ENCODE data around the gene ATXN3. TPM values are rescaled to one million over a fixed set of nuclear protein-coding genes. Genes with fewer than 3 reads are reported as not detected.

Gene ATXN3
- total RNA-seq, 2 donors from 2014 or later = 20.6 to 21.8 TPM

DNA sequence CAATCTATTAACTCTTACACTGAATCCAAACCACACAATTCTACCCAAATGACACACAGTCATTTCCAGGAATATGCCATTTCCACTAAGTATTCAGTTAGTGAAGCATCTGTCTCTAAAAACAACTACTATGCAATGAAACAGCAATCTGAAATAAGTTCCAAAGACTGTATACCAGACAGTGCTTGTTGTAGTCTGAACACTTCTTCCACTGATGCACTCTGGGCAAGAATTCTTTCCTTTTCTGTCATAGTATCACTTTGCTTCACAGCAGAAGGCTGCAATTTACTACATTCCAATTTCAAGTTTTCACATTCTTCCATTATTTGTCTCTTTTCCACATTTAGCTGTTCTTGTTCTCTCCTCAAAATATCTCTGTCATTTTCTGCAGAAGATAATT, 92.3 kb downstream of the ATXN3 start:
- Histone ChIP-seq H3K4me3 (no peak overlapping the region), H3K36me3 (no peaks in the 10 kb centered on the region), H3K27me3 (no peaks in the 10 kb centered on the region), H3K9ac (ENCODE audit: low read depth in 2 of 2, low read length in 2 of 2) (no peak overlapping the region), H3K4me1 (no peaks in the 10 kb centered on the region), H3K9me3 (no peaks in the 10 kb centered on the region), H3K27ac (no peak overlapping the region)
- intact Hi-C loops (cut with DNase I) = no loop called here
- no peak for DNase-seq
- TF ChIP-seq, protein P1, sequence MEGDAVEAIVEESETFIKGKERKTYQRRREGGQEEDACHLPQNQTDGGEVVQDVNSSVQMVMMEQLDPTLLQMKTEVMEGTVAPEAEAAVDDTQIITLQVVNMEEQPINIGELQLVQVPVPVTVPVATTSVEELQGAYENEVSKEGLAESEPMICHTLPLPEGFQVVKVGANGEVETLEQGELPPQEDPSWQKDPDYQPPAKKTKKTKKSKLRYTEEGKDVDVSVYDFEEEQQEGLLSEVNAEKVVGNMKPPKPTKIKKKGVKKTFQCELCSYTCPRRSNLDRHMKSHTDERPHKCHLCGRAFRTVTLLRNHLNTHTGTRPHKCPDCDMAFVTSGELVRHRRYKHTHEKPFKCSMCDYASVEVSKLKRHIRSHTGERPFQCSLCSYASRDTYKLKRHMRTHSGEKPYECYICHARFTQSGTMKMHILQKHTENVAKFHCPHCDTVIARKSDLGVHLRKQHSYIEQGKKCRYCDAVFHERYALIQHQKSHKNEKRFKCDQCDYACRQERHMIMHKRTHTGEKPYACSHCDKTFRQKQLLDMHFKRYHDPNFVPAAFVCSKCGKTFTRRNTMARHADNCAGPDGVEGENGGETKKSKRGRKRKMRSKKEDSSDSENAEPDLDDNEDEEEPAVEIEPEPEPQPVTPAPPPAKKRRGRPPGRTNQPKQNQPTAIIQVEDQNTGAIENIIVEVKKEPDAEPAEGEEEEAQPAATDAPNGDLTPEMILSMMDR (IDR thresholded peaks at IDR 0.05) = no peak

DNA sequence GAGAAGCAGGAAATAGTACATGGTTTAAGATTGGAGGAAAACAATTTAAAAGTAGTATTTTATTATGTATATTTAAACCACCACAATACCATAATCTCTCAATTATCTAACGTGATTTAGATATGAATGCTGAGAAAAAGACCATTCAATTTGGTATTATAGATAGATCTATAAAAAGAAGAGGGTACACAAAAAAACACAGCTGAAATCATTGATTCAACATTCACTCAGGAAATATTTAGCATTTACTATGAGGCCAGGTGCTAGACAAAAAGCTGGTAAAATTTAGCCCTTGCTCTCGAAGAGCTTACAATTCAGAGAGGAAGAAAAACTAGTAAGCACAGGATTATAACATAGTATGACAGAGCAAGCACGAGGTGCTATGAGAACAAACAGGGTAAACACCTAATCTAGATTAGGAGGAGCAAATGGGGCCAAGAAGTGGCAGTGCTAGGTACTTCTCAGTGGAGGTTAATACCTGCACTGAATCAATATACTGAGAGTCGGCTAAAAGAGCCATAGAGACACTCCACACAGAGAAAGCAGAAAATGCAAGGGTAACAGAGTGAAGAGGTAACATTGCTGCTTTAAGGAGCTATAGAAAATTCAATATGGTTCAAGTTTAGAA, 94.1 kb downstream of the ATXN3 start:
- H3K27ac ChIP-seq = no peak overlapping the region
- no peak overlapping the region for H3K4me3 ChIP-seq
- H3K4me1 ChIP-seq = no peaks in the 10 kb centered on the region
- no peaks in the 10 kb centered on the region for H3K27me3 ChIP-seq
- H3K9me3 ChIP-seq = no peaks in the 10 kb centered on the region
- TF ChIP-seq, protein P1 (IDR thresholded peaks at IDR 0.05) = no peak
- no peaks in the 10 kb centered on the region for H3K36me3 ChIP-seq
- no peak overlapping the region for H3K9ac ChIP-seq (ENCODE audit: low read depth in 2 of 2, low read length in 2 of 2)
- no peak for DNase-seq
- intact Hi-C loops (cut with DNase I) = no loop called here

DNA sequence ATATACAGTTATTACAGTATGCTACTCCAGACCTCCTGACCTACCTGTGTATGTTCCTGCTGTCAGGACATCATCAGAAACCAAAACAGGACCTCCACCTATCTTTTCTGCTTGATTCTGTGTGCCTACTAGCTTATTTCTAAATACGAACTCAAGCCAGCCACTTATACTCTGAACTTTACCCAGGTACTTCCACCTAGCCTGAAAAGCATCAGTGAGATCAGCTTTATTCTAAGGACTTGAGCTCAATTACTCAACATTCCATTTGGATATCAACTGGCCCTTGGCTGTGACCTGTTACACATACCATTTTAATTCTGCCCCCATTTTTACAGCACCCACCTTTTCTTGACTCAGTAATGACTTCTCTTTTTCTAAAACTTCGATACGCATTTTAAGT, 95.7 kb downstream of the ATXN3 start:
- TF ChIP-seq, protein P1 (IDR thresholded peaks at IDR 0.05) = no peak
- H3K4me3 ChIP-seq = no peak overlapping the region
- H3K4me1 ChIP-seq = no peaks in the 10 kb centered on the region
- no peaks in the 10 kb centered on the region for H3K36me3 ChIP-seq
- H3K9ac ChIP-seq (ENCODE audit: low read depth in 2 of 2, low read length in 2 of 2) = no peak overlapping the region
- no peak for DNase-seq
- no peak overlapping the region for H3K27ac ChIP-seq
- no peaks in the 10 kb centered on the region for H3K9me3 ChIP-seq
- H3K27me3 ChIP-seq = no peaks in the 10 kb centered on the region
- intact Hi-C loops (cut with DNase I) = no loop called here

- TF ChIP-seq, protein P1 (IDR thresholded peaks at IDR 0.05) = no peak
- DNase-seq = no peak
- Histone ChIP-seq H3K36me3 (no peaks in the 10 kb centered on the region), H3K4me3 (no peak overlapping the region), H3K27ac (no peak overlapping the region), H3K9me3 (no peaks in the 10 kb centered on the region), H3K4me1 (no peaks in the 10 kb centered on the region), H3K9ac (ENCODE audit: low read depth in 2 of 2, low read length in 2 of 2) (no peak overlapping the region), H3K27me3 (no peaks in the 10 kb centered on the region)
- intact Hi-C loops (cut with DNase I) = loop anchor here (10.0 kb wide), 1 partner anchor 525 kb away; no protein-coding TSS in a partner anchor
Measured at GRCh38 chr14:92009604-92010003, 96.8 kb downstream of the ATXN3 start.

Other genes with a start within 250 kb of the ATXN3 start
- 10 to 100 TPM; 67.6 to 93.4 TPM for gene TC2N, start 239.0 kb downstream of the ATXN3 start, total RNA-seq
- 10 to 100 TPM in 1 of 2 donors, 1 to 10 TPM in 1; 4.2 to 14.5 TPM for gene FBLN5, start 158.9 kb downstream of the ATXN3 start, total RNA-seq
- 10 to 100 TPM; 53.8 to 56.3 TPM for gene TRIP11, start 66.5 kb downstream of the ATXN3 start, total RNA-seq
- 100 to 1,000 TPM; 167 to 185 TPM for gene NDUFB1, start 15.1 kb upstream of the ATXN3 start, total RNA-seq
- 10 to 100 TPM; 59.8 to 64.6 TPM for gene CPSF2, start 15.4 kb upstream of the ATXN3 start, total RNA-seq
- under 1 TPM; 0.11 to 0.17 TPM for gene SLC24A4, start 216.6 kb upstream of the ATXN3 start, total RNA-seq